Adrenal gland (tissue), 12 donors: ENCODE results near the gene NKAIN2. TPM values are rescaled to one million over a fixed set of nuclear protein-coding genes. Genes with fewer than 3 reads are reported as not detected.

Experiments
- DNase-seq, 7 donors: peaks; one replicate each; pipeline ENCODE4 v3.0.0-alpha.2; 2019 to 2020
- H3K27ac ChIP-seq, 5 donors: fragments of 200-600 bp; sonication (generic) in 4 of 5; 1 replicate in 3 of 5; 2 replicates in 2 of 5; pipeline versions ENCODE4 v1.5.1 to v1.8.0; 2016 to 2020; ENCODE audit warnings: mild to moderate bottlenecking in 1 of 5
- H3K27me3 ChIP-seq: fragments of 200-600 bp; 2 replicates; pipeline ENCODE4 v1.8.0; 2021
- H3K36me3 ChIP-seq, 2 donors: fragments of 200-600 bp; replicated peaks in 1 of 2; 1 replicate in 1 of 2; 2 replicates in 1 of 2; pipeline versions ENCODE4 v1.5.1 to v1.8.0; 2018 to 2022
- H3K4me1 ChIP-seq, 2 donors: fragments of 200-600 bp; replicated peaks in 1 of 2; 1 replicate in 1 of 2; 2 replicates in 1 of 2; pipeline versions ENCODE4 v1.5.1 to v1.8.0; 2018 to 2021
- H3K4me3 ChIP-seq, 4 donors: fragments of 200-600 bp; sonication (generic) in 3 of 4; one replicate each; pipeline ENCODE4 v1.5.1; 2016 to 2018
- H3K9me3 ChIP-seq, 3 donors: fragments of 200-600 bp; sonication (generic) in 1 of 3; replicated peaks in 1 of 3; 1 replicate in 2 of 3; 2 replicates in 1 of 3; pipeline versions ENCODE4 v1.5.1 to v1.8.0; 2016 to 2021
- CTCF ChIP-seq, 6 experiments: fragments of 450-650 bp in 4 of 6; fragments of 200-600 bp in 2 of 6; sonication (generic) in 1 of 6; IDR thresholded peaks; 1 replicate in 5 of 6; 2 replicates in 1 of 6; pipeline versions ENCODE4 v1.5.1 to v1.8.0; 2016 to 2021; ENCODE audit warnings: antibody characterized with exemption in 6 of 6, mild to moderate bottlenecking in 2 of 6, moderate library complexity in 1 of 6
- POLR2A ChIP-seq, 2 donors: fragments of 450-650 bp; IDR thresholded peaks; one replicate each; pipeline ENCODE4 v1.6.1; 2017; ENCODE audit warnings: antibody characterized with exemption in 2 of 2, mild to moderate bottlenecking in 2 of 2, moderate library complexity in 1 of 2
- WGBS, 4 donors: extraction: QIAGEN DNeasy Blood & Tissue Kit in 2 of 4; methylation state at CpG; one replicate each; pipeline versions ENCODE4 v1.1.5 to v1.1.7; 2013 to 2017; 5-methylcytosine and 5-hydroxymethylcytosine counted together
- intact Hi-C, 2 donors: fragments of 100-400 bp; cut with DNase I; formaldehyde crosslinking; loops; one replicate each; pipeline versions ENCODE4 v1.14.1 to v1.15.0; 2022 to 2023
- polyA plus RNA-seq, 3 donors: library from polyadenylated mRNA; stranded (reverse); fragments of 200-250 nt in 2 of 3; fragments of 350-450 nt in 1 of 3; fragmentation: Illumina TruSeq in 1 of 3; extraction: RNeasy Lipid Tissue Mini Kit (QIAGEN cat#74804) in 1 of 3; gene quantifications; one replicate each; pipeline ENCODE4 v1.2.3, GENCODE V29; 2013 to 2014
- total RNA-seq, 9 donors: library from RNA; depleted of rRNA in 4 of 9; stranded (reverse); fragments of >200 nt in 4 of 9; fragments of 120-200 nt in 1 of 9; fragmentation: NEBNext Ultra II Directional in 1 of 9; extraction: Animal tissue kit (Norgen Biotek cat#: 25700) in 1 of 9; gene quantifications; one replicate each; pipeline versions ENCODE4 v1.1.0 to v1.2.4, GENCODE V29; 2013 to 2023
- donor health status: healthy with polysubstance abuse.
- donor health status: Bipolar disorder and iron deficiency.
- donor health status: DM: yes; HTN: yes; CAD: no.
- donor health status: DM: no; HTN: no; CAD: no.
- donor health status: DM: no; HTN: no; CAD: no.
- donor health status: DM: yes; HTN: yes; CAD: no.

NKAIN2 gene
- total and polyA plus RNA-seq, 12 donors = under 0.01 to 0.61 (median 0.23) TPM; not detected in 3

- intact Hi-C loops = no loop called here
- H3K27ac ChIP-seq = no peak overlapping the region
- no peaks in the 10 kb centered on the region for H3K27me3 ChIP-seq
- TF ChIP-seq CTCF (IDR thresholded peaks at IDR 0.05) = no peak
- TF ChIP-seq POLR2A (IDR thresholded peaks at IDR 0.05) = no peak
- H3K4me1 ChIP-seq = no peaks in the 10 kb centered on the region
- no peaks in the 10 kb centered on the region for H3K9me3 ChIP-seq
- no peak for DNase-seq
- H3K4me3 ChIP-seq = no peak overlapping the region
- H3K36me3 ChIP-seq = no peaks in the 10 kb centered on the region
- 61 to 73% (median 67%) methylated on average over 3 of the region's 3 CpGs for WGBS, 4 donors
These were observed 128.3 kb downstream of the NKAIN2 start for GRCh38 chr6:123931928-123932327.

GRCh38 chr6:123940551-123940950 is 136.9 kb downstream of the NKAIN2 start:
- no peak for TF ChIP-seq POLR2A (IDR thresholded peaks at IDR 0.05)
- no peak for TF ChIP-seq CTCF (IDR thresholded peaks at IDR 0.05)
- no peaks in the 10 kb centered on the region for H3K36me3 ChIP-seq
- intact Hi-C loops = no loop called here
- H3K4me3 ChIP-seq = no peak overlapping the region
- no peak for DNase-seq
- H3K9me3 ChIP-seq = no peaks in the 10 kb centered on the region
- no peaks in the 10 kb centered on the region for H3K4me1 ChIP-seq
- H3K27me3 ChIP-seq = no peaks in the 10 kb centered on the region
- H3K27ac ChIP-seq = no peak overlapping the region
- WGBS, 4 donors = 80 to 91% (median 81%) methylated on average over 3 of the region's 3 CpGs

DNA sequence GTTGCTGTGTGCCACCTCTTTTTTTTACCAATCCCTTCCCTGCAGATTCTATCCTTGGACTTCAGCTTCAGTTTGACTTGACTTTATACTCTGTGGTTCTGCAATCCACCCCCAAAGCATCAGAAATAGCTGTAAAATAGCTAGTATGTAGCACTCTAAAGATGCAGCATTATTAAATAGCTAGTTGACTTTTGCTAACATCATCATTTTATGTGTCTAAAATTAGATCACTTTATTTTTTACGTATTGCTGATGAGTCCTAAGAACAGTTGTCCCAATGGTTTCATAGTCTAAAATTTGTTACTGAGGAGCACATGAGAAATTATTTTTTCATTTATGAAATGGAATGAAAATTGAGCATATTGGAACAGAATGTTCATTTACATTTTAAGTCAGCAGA is 138.2 kb downstream of the NKAIN2 start:
- H3K4me3 ChIP-seq = no peak overlapping the region
- H3K4me1 ChIP-seq = no peaks in the 10 kb centered on the region
- 60 to 72% (median 65%) methylated on average over 1 of the region's 1 CpG for WGBS, 4 donors
- no peak for TF ChIP-seq CTCF (IDR thresholded peaks at IDR 0.05)
- no peak for TF ChIP-seq POLR2A (IDR thresholded peaks at IDR 0.05)
- H3K36me3 ChIP-seq = no peaks in the 10 kb centered on the region
- DNase-seq = no peak
- no peak overlapping the region for H3K27ac ChIP-seq
- intact Hi-C loops = no loop called here
- H3K9me3 ChIP-seq = no peaks in the 10 kb centered on the region
- no peaks in the 10 kb centered on the region for H3K27me3 ChIP-seq

DNA sequence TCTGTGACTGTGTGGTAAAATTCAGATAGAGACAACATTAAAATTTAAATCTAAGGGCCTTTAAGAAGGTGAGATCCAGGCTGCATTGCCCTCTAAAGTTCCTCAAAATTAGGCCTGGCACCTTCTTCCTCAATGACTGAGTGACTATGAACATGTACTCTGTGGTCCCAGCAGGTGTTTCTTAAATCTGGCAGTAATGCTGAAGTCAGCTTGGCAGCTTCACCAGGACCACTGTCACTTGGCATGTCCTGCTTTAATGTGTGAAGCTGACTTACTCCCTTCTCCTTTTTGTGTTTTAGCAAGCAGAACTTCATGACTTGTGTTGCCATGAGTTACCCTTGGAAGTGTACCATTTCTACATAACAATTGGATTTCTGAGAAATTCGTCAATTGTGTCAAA is 141.7 kb downstream of the NKAIN2 start:
- H3K27ac ChIP-seq = no peak overlapping the region
- TF ChIP-seq POLR2A (IDR thresholded peaks at IDR 0.05) (no peak), CTCF (IDR thresholded peaks at IDR 0.05) (no peak)
- H3K9me3 ChIP-seq = no peaks in the 10 kb centered on the region
- no peaks in the 10 kb centered on the region for H3K36me3 ChIP-seq
- intact Hi-C loops = no loop called here
- H3K4me1 ChIP-seq = no peaks in the 10 kb centered on the region
- H3K27me3 ChIP-seq = no peaks in the 10 kb centered on the region
- no peak overlapping the region for H3K4me3 ChIP-seq
- DNase-seq = no peak
- 53 to 83% (median 68%) methylated on average over 1 of the region's 1 CpG for WGBS, 4 donors
